Endothelial cell of umbilical vein (primary cell): ENCODE results near the gene KCNH8.

Experiments
- CTCF ChIP-seq, 2 donors: IDR thresholded peaks; 1 replicate in 1 of 2; 2 replicates in 1 of 2; pipeline ENCODE4 v1.5.1; 2011; ENCODE audit warnings: low read length in 2 of 2, mild to moderate bottlenecking in 2 of 2, moderate library complexity in 2 of 2, control low read depth in 1 of 2, inconsistent platforms in 1 of 2, low read depth in 1 of 2; ENCODE audit not compliant: insufficient read depth in 1 of 2; ENCODE audit errors: extremely low read depth in 1 of 2
- EZH2 ChIP-seq: IDR thresholded peaks from 2 replicates; pipeline ENCODE4 v1.6.1; 2012; ENCODE audit warnings: borderline replicate concordance, low read depth, mild to moderate bottlenecking, moderate library complexity, low read length, inconsistent platforms; ENCODE audit not compliant: severe bottlenecking
- JUN ChIP-seq: IDR thresholded peaks from 2 replicates; pipeline ENCODE4 v1.6.1; 2011; ENCODE audit warnings: borderline replicate concordance, low read depth; ENCODE audit not compliant: insufficient read length, insufficient read depth
- MAX ChIP-seq: IDR thresholded peaks from 2 replicates; pipeline ENCODE4 v1.6.1; 2011; ENCODE audit not compliant: insufficient read depth, insufficient read length
- POLR2A ChIP-seq: IDR thresholded peaks from 2 replicates; pipeline ENCODE4 v1.6.1; 2012; ENCODE audit warnings: low read depth, mild to moderate bottlenecking, control low read depth, low read length
- POLR2AphosphoS5 ChIP-seq: IDR thresholded peaks from 2 replicates; pipeline ENCODE4 v1.6.1; 2012; ENCODE audit warnings: low read depth, mild to moderate bottlenecking, control low read depth, low read length, moderate library complexity; ENCODE audit not compliant: insufficient read depth

- TF ChIP-seq POLR2A (no peak), POLR2AphosphoS5 (no peak), CTCF (IDR thresholded peaks at IDR 0.05; ENCODE audit: extremely low read depth in 1 of 2, insufficient read depth in 1 of 2, low read depth in 1 of 2, low read length in 2 of 2) (no peak), EZH2 (no peak), JUN (no peak), MAX (no peak)
Observed at GRCh38 chr3:19392150-19392549, 243.8 kb downstream of the KCNH8 start.
